ENCODE measurements around the gene ABCC9.

DNA sequence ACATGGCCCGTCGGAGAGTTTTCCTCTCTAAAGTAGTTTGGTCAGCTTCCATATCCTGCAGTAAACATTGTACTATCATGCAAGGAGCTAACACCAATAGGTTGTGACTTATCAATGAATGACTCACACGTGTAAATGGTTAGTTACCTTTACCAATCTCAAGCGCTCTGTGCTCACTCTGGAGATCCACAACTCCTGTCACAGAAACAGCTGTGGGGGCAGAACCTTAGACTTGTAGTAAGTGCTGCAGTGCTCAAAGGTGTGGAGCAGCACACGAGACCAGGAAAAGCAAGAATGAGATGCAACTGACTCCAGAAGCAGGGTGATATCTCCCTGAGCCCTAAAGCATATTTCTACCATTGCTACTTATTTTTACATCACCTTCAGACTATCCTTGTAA lies 93.0 kb downstream of the ABCC9 start:
- TF ChIP-seq POLR2AphosphoS5 (IDR thresholded peaks at IDR 0.05; ENCODE audit: low read depth, low read length) (no peak), CTCF (IDR thresholded peaks at IDR 0.05) (no peak), SIN3A (IDR thresholded peaks at IDR 0.05; ENCODE audit: borderline replicate concordance, insufficient read depth, low read depth, low read length) (no peak)
- TF ChIP-seq, protein P1, sequence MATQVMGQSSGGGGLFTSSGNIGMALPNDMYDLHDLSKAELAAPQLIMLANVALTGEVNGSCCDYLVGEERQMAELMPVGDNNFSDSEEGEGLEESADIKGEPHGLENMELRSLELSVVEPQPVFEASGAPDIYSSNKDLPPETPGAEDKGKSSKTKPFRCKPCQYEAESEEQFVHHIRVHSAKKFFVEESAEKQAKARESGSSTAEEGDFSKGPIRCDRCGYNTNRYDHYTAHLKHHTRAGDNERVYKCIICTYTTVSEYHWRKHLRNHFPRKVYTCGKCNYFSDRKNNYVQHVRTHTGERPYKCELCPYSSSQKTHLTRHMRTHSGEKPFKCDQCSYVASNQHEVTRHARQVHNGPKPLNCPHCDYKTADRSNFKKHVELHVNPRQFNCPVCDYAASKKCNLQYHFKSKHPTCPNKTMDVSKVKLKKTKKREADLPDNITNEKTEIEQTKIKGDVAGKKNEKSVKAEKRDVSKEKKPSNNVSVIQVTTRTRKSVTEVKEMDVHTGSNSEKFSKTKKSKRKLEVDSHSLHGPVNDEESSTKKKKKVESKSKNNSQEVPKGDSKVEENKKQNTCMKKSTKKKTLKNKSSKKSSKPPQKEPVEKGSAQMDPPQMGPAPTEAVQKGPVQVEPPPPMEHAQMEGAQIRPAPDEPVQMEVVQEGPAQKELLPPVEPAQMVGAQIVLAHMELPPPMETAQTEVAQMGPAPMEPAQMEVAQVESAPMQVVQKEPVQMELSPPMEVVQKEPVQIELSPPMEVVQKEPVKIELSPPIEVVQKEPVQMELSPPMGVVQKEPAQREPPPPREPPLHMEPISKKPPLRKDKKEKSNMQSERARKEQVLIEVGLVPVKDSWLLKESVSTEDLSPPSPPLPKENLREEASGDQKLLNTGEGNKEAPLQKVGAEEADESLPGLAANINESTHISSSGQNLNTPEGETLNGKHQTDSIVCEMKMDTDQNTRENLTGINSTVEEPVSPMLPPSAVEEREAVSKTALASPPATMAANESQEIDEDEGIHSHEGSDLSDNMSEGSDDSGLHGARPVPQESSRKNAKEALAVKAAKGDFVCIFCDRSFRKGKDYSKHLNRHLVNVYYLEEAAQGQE (IDR thresholded peaks at IDR 0.05; ENCODE audit: insufficient read depth in 1 of 2, low read depth in 2 of 2, low read length in 1 of 2) = no peak
